A172 (cell line): ENCODE measurements around the gene AMPD3. TPM values are rescaled to one million over a fixed set of nuclear protein-coding genes. Genes with fewer than 3 reads are reported as not detected.
A peak's percentile ranks its signal among the peaks of the same experiment; 100 is the strongest.
"Not testable (repeated sequence)": the region's sequence is repeated elsewhere in the genome, so short reads cannot be mapped to it uniquely, and the experiment has no call there.

Source experiments
- DNase-seq: peaks from one replicate; pipeline ENCODE4 v3.0.0-alpha.2; 2015; ENCODE audit warnings: low spot score
- total RNA-seq: library from RNA; depleted of rRNA; stranded (reverse); fragments of >200 nt; shearing (Covaris generic); gene quantifications from 2 replicates; pipeline ENCODE4 v1.2.3, GENCODE V29; 2014

AMPD3 gene
- total RNA-seq, 1 experiment from 2014 or later, result 3.9 TPM

- not testable (repeated sequence) for DNase-seq
These were observed 18.4 kb upstream of the AMPD3 start for GRCh38 chr11:10436683-10437082.

DNA sequence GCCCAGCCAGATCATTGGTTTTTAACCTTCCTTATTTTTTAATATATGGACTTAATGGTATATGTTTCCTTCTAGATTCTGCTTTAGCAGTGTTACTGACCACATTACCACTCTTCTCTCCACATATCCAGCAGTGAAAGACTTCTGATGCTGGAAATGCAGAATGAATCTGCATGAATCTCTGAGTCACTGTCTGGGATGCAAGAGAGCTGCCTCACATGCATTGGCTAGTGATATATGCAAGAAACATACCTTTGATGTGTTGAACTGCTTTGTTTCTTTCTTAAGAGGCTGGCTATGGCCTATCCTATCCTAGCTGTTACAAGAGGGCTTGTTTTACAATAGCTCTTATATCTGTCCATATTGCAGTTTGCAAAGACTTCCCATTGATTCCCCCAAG is 16.6 kb upstream of the AMPD3 start:
- no peak for DNase-seq

- DNase-seq, result no peak
These were observed 15.7 kb upstream of the AMPD3 start for GRCh38 chr11:10439351-10439750.

GRCh38 chr11:10439924-10440323 is 15.1 kb upstream of the AMPD3 start:
- DNase-seq, result no peak

DNA sequence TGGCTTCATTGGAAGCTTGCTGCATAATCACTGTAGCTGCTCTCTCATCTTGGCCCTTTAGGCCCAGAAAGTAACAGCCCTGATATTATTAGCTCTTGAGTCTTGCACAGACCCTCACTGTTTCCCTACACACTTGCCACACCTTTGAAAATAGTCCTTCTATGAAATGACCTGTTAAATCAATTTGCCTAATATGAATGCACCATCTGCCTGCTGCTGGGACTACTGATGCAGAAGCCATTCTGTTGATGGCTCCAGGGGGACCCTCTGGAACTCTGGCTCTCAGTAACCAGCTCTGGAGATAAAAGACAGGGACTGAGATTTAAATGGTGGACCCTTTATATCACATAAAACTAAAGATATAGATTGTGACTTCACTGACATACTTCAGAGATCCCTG is 14.7 kb upstream of the AMPD3 start:
- no peak for DNase-seq

DNA sequence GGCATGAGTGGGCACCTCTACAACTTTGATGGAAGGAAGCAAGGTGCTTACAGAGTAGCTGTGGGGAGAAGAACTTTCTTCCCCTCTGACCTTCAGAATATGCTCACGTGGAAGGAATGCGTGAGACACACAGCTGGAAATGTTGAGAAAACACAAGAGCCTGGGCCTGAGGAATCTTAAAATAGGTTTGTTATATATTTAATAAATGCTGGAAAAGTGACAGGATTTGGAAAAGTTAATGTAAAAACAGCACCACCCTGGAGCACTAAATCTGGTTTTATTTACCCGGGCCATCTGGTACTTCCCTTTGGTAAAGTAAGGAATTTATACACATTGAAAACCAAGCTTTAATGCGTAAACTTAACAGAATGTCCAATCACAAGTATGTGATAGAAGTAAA is 14.0 kb upstream of the AMPD3 start:
- no peak for DNase-seq

DNA sequence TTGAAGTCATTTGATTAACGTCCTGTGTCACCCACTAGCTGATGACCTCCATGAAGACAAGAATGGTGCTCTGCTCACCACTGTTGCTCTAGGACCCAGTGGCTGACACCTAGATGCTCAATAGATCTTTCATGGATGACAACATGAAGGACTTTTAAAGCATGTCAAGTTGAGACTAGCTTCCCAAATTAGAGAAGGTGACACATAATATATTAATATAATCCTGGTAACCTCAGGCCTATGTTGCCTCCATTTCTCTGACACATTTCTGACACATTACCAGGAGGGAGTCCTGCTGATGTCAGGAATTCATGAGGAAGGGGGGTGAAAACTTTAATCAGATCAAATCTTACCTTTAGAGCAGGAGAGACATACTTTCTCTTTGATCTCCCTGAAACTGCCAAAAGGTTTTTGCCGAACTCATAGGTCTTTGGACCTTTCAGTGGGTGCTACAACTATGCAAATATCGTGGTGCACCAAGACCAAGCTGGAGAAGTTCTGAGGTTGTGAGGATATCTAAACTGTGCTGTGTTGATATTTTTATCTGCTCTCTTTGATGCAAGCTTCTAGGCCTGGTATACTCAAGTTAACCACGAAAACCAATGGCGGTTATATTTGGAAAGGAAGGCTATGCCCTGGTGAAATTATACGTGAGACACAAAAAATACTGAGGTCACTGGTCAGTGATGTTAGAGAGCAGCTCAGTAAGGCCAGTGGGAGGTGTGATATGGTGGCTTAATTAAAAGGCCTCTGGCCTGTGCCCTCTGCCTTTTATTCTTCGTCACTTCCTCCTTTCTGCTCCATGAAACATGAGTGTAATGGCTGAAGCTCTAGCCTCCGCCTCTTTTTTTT is 13.2 kb upstream of the AMPD3 start:
- no peak for DNase-seq

DNA sequence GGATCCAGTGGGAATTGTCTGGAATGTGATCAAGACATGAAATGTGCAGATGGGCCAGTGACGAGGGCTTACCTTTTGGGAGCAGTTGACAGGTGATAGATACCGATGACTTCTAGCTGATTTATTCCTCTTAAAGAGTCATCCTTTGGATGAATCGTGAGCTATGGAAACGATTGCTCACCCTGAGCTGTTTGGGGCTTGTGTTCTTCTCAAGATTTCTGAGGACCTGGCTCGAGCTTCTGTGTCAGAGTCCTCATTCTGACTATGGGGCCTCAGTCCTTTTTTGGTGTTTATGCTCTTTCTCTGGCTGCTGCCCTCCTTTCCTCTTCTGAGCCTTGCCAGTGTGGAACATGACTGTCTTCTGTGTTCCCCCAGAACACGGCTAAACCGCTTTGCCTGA is 11.9 kb upstream of the AMPD3 start:
- no peak for DNase-seq

- DNase-seq, result no peak
These were observed 11.3 kb upstream of the AMPD3 start for GRCh38 chr11:10443721-10444235.

- DNase-seq, result no peak
These were observed 10.2 kb upstream of the AMPD3 start for GRCh38 chr11:10444725-10445315.

DNA sequence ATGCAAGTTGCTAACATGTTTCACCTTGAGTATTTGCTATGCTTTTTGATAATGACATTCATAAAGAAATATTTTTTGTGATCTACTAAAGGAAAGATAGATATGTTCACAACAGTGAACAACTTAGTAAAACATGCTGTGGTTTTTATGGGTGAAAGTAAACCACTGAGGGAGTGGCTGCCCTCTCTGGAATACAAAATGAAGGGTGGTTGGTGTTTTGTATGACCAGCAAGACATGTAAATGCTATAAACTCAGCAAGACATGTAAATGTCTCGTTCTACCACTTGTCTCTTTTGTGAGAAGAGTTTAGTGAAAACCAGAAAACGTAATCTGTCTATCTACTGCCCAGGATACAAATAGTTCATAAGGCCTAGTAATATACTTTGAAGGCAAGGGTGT is 7.6 kb upstream of the AMPD3 start:
- DNase-seq, result no peak

DNA sequence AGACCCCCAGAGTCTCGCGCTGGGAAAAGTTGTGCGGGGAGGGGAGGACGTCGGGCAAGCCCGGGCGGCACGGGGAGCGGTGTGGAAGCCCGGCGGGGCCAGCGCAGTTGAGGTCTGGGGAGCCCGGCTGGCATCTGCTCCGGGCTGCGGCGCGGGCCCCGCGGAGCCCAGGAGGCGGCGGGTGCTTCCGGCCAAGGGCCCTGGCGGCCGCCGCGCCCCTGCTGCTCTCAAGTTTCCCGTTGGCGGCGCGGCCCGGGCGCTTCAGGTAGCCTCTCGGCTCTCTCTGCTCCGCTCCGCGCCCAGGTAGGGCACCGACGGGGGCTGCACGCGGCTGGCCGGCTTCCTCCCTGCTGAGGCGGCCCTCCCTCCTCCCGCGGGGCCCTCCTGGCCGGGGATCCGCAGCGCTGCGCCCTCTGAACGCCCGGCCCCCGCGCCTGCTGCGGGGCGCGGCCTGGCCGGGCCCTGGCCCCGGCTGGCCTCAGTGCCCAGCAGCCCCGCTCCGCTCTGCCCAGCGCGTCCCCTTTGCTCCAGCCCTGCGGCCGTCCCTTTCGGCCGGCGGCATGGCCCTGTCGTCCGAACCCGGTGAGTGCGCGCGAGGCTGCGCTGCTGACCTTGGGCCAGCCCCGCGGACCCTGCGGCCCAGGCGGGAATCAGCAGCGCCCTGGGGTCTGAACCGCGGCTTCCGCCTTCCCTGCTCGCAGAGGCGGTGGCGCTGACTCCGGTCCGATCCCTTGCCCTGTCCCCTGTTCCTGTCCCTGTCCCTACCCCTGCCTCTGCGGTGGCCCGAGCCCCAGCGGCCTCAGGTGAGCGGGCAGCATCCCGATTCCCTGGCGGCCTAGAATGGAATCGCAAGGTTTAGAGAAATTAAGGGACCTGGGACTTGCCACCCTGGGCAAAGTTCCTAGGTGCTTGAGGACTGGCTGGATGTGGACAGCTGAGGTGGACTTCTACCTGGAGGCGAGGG is 4.3 kb upstream of the AMPD3 start:
- no peak for DNase-seq

- no peak for DNase-seq
These were observed 3.5 kb upstream of the AMPD3 start for GRCh38 chr11:10451426-10452116.

GRCh38 chr11:10452211-10452767 is 2.8 kb upstream of the AMPD3 start:
- DNase-seq, result no peak

DNA sequence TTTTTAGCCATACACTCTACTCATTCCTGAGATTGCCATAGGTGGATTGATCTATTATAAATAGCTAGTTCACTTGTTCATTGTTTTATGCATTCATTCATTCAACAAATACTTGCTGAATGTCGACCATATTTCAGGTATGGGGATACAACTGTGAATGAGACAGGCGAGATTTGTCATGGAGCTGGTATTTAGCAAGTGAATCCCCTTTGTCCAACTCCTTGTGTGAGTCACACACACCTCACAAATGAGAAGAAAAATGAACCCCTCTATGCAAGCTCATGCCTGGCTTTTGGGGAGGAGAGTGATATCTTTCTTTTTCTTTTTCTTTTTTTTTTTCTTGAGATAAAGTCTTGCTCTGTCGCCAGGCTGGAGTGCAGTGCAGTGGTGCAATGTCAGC is 1.8 kb upstream of the AMPD3 start:
- no peak for DNase-seq

- DNase-seq, result peak; percentile 67
These were observed 798 bp downstream of the AMPD3 start for GRCh38 chr11:10455637-10456487.

DNA sequence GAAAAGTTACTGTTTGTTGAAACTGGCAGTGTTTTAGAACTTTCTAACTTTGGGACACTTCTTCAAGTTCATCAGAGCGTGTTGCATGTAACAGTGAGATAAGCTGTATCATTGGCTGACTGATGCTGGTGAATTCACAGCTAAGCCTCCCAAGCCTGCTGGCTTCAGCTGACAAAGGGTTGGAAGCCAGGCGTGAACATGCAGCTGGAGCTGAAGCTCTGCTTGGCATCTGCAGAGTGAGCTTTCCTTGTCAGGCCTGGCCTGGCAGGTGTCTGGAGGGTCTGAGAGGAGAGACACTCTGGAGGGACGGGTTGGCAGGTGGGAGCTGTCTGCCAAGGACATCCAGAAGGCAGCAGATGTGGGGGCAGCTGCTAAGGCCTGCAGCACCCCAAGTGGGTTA is 1.5 kb downstream of the AMPD3 start:
- no peak for DNase-seq

DNA sequence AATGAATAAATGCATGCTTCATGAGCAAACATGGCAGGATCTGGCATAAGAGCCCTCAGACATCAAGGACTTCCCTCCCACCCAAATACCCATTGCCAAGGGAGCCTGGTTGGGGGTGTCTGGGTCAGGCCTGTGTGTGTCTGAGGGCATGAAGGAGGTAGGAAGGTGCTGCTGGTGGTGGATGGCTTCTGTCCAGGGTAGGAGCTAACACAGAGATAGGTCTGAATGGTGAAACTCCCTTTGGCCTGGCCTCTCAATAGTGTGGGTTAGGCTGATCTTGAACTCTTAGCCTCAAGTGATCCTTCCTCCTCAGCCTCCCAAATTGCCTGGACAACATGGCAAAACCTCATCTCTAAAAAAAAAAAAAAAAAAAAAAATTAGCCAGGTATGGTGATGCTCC is 2.8 kb downstream of the AMPD3 start:
- DNase-seq, result no peak

- no peak for DNase-seq
These were observed 4.2 kb downstream of the AMPD3 start for GRCh38 chr11:10459029-10459970.
